OCI-LY7 (cell line): ENCODE results near the gene MOB3B. TPM values are rescaled to one million over a fixed set of nuclear protein-coding genes. Genes with fewer than 3 reads are reported as not detected.

ENCODE experiments used
- BruUV-seq: library from RNA; stranded (reverse); fragments of 400-500 nt; replicated peaks from 2 replicates; lab custom pipeline; 2021; lab: Mats Ljungman, UMichigan
- CTCF ChIA-PET: fragments of 300-600 bp; sonication (Branson Sonifier 250); formaldehyde crosslinking; loops from one replicate; lab custom pipeline; 2022; ENCODE audit warnings: antibody characterized with exemption; ENCODE audit not compliant: unreplicated experiment; lab: Charles Lee
- POLR2A ChIA-PET: fragments of 300-600 bp; sonication (Branson Sonifier 250); formaldehyde crosslinking; loops from one replicate; lab custom pipeline; 2022; ENCODE audit warnings: antibody characterized with exemption; lab: Charles Lee
- DNase-seq: peaks from one replicate; pipeline ENCODE4 v3.0.0-alpha.2; 2015; ENCODE audit warnings: low spot score
- H2AFZ ChIP-seq: fragments of 200-600 bp; sonication (generic), shearing (Covaris generic); 2 replicates; pipeline ENCODE4 v1.6.1; 2014; ENCODE audit warnings: mild to moderate bottlenecking, antibody characterized with exemption, low read length, moderate library complexity
- H3K27ac ChIP-seq: fragments of 200-600 bp; sonication (generic); 2 replicates; pipeline ENCODE4 v1.5.1; 2014; ENCODE audit warnings: mixed run types, low read depth, mild to moderate bottlenecking, moderate library complexity, low read length, inconsistent platforms; ENCODE audit not compliant: poor library complexity, severe bottlenecking
- H3K36me3 ChIP-seq: fragments of 200-600 bp; sonication (generic); 2 replicates; pipeline ENCODE4 v1.6.1; 2014; ENCODE audit warnings: mild to moderate bottlenecking, antibody characterized with exemption, low read length, moderate library complexity, mixed read lengths; ENCODE audit not compliant: insufficient read depth
- H3K4me1 ChIP-seq: fragments of 200-600 bp; sonication (generic); 2 replicates; pipeline ENCODE4 v1.5.1; 2014; ENCODE audit warnings: mild to moderate bottlenecking, low read length; ENCODE audit not compliant: insufficient read depth, poor library complexity, severe bottlenecking
- H3K4me2 ChIP-seq: fragments of 200-600 bp; sonication (generic); 2 replicates; pipeline ENCODE4 v1.6.1; 2014; ENCODE audit warnings: mild to moderate bottlenecking, low read length
- H3K4me3 ChIP-seq: fragments of 200-600 bp; sonication (generic); 2 replicates; pipeline ENCODE4 v1.5.1; 2014; ENCODE audit warnings: mild to moderate bottlenecking, low read depth, low read length; ENCODE audit not compliant: poor library complexity, severe bottlenecking
- H3K79me2 ChIP-seq: fragments of 200-600 bp; sonication (generic); 2 replicates; pipeline ENCODE4 v1.6.1; 2016; ENCODE audit warnings: low read depth, mild to moderate bottlenecking, low read length, moderate library complexity, mixed read lengths; ENCODE audit not compliant: insufficient read depth
- H3K9me2 ChIP-seq: fragments of 200-600 bp; sonication (generic); 2 replicates; pipeline ENCODE4 v1.6.1; 2016; ENCODE audit warnings: mild to moderate bottlenecking, low read length, mixed read lengths; ENCODE audit not compliant: insufficient read depth
- H3K9me3 ChIP-seq: fragments of 200-600 bp; sonication (generic); 2 replicates; pipeline ENCODE4 v1.6.1; 2014; ENCODE audit warnings: mild to moderate bottlenecking, mixed run types, low read length, mixed read lengths
- H4K20me1 ChIP-seq: fragments of 200-600 bp; sonication (generic); 2 replicates; pipeline ENCODE4 v1.6.1; 2014; ENCODE audit warnings: mild to moderate bottlenecking, antibody characterized with exemption, low read length, moderate library complexity, mixed read lengths; ENCODE audit not compliant: insufficient read depth
- EZH2phosphoT487 ChIP-seq: fragments of 200-600 bp; sonication (generic); IDR thresholded peaks from 2 replicates; pipeline ENCODE4 v1.6.1; 2018; ENCODE audit warnings: low read depth, borderline replicate concordance, mild to moderate bottlenecking, mixed run types, antibody characterized with exemption, low read length, moderate library complexity, mixed read lengths
- intact Hi-C: fragments of 100-400 bp; cut with micrococcal nuclease; formaldehyde crosslinking; loops from one replicate; pipeline ENCODE4 v1.10.0; 2022; ENCODE audit not compliant: unreplicated experiment
- total RNA-seq, 2 experiments: library from RNA; depleted of rRNA in 1 of 2; stranded (reverse); fragments of >200 nt in 1 of 2; shearing (Covaris generic) in 1 of 2; gene quantifications; 2 replicates each; pipeline ENCODE4 v1.2.3, GENCODE V29; 2014 to 2022
- TF ChIP-seq, protein P1 (sequence below): fragments of 200-600 bp; sonication (generic); conservative IDR thresholded peaks from 2 replicates; pipeline ENCODE4 v1.5.1; 2014; ENCODE audit warnings: mild to moderate bottlenecking, antibody characterized with exemption, low read length, moderate library complexity, mixed read lengths

Gene MOB3B
- total RNA-seq, 2 experiments from 2014 or later = 0.04 TPM; not detected in 1

DNA sequence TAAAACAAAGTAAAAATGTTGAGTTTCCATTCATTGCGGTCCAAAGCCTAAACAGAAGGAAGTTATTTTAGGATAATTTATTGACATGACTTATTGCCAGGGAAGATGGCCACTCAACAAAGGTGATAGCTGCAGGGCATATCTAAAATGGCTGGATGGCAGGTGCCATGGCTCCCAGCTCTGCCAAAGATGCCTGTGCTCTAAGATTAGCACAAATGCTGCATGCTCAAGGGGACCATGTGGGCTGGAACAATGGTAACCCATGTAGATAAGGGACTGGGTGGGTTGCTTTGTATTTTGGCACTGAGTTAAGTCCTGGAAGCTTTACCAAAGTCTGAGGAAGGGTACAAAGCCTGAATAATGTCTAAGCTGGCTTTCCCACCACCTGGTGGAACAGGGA is 101.1 kb downstream of the MOB3B start:
- Histone ChIP-seq H3K4me3 (no peak overlapping the region), H3K27ac (no peak overlapping the region), H3K9me3 (no peaks in the 10 kb centered on the region), H4K20me1 (no peaks in the 10 kb centered on the region), H3K4me1 (no peaks in the 10 kb centered on the region), H3K36me3 (no peaks in the 10 kb centered on the region), H3K79me2 (no peaks in the 10 kb centered on the region), H2AFZ (no peak overlapping the region), H3K9me2 (no peaks in the 10 kb centered on the region), H3K4me2 (no peak overlapping the region)
- intact Hi-C loops = loop anchor here (10.0 kb wide), 1 partner anchor 94 kb away; no protein-coding TSS in a partner anchor
- no peak for DNase-seq
- ChIA-PET POLR2A (interaction anchor here (1.1 kb wide), 1 partner anchor 10 kb away, joined by 3 read pairs; no protein-coding TSS in a partner anchor), CTCF (no interaction called here)
- TF ChIP-seq, protein P1, sequence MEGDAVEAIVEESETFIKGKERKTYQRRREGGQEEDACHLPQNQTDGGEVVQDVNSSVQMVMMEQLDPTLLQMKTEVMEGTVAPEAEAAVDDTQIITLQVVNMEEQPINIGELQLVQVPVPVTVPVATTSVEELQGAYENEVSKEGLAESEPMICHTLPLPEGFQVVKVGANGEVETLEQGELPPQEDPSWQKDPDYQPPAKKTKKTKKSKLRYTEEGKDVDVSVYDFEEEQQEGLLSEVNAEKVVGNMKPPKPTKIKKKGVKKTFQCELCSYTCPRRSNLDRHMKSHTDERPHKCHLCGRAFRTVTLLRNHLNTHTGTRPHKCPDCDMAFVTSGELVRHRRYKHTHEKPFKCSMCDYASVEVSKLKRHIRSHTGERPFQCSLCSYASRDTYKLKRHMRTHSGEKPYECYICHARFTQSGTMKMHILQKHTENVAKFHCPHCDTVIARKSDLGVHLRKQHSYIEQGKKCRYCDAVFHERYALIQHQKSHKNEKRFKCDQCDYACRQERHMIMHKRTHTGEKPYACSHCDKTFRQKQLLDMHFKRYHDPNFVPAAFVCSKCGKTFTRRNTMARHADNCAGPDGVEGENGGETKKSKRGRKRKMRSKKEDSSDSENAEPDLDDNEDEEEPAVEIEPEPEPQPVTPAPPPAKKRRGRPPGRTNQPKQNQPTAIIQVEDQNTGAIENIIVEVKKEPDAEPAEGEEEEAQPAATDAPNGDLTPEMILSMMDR = no peak
- no peak for TF ChIP-seq EZH2phosphoT487
- no TSS peak for BruUV-seq

DNA sequence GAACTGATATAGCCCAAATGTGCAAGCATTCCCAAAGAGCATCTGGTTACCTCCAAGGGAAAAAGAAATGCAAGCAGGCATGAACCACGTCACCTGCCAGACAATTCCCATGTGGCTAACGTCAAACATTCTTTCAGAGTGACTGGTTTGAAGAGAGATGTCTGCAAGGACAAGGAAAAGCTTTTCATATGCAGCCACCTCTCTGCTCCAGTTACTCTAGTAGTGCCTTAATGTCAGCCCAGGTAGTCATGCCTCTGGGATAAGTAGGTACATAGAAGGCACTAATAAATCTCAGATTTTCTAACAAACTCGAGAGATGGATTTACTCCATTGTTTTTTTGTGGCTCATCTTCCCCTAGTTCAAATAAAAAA is 102.4 kb downstream of the MOB3B start:
- Histone ChIP-seq H4K20me1 (no peaks in the 10 kb centered on the region), H3K4me3 (no peak overlapping the region), H2AFZ (no peak overlapping the region), H3K36me3 (no peaks in the 10 kb centered on the region), H3K27ac (no peak overlapping the region), H3K4me2 (no peak overlapping the region), H3K9me2 (no peaks in the 10 kb centered on the region), H3K79me2 (no peaks in the 10 kb centered on the region), H3K9me3 (no peaks in the 10 kb centered on the region), H3K4me1 (no peaks in the 10 kb centered on the region)
- TF ChIP-seq EZH2phosphoT487 = no peak
- TF ChIP-seq, protein P1 = no peak
- intact Hi-C loops = loop anchor here (10.0 kb wide), 1 partner anchor 92 kb away; no protein-coding TSS in a partner anchor
- no peak for DNase-seq
- CTCF ChIA-PET = no interaction called here
- BruUV-seq = no TSS peak
- POLR2A ChIA-PET = no interaction called here

DNA sequence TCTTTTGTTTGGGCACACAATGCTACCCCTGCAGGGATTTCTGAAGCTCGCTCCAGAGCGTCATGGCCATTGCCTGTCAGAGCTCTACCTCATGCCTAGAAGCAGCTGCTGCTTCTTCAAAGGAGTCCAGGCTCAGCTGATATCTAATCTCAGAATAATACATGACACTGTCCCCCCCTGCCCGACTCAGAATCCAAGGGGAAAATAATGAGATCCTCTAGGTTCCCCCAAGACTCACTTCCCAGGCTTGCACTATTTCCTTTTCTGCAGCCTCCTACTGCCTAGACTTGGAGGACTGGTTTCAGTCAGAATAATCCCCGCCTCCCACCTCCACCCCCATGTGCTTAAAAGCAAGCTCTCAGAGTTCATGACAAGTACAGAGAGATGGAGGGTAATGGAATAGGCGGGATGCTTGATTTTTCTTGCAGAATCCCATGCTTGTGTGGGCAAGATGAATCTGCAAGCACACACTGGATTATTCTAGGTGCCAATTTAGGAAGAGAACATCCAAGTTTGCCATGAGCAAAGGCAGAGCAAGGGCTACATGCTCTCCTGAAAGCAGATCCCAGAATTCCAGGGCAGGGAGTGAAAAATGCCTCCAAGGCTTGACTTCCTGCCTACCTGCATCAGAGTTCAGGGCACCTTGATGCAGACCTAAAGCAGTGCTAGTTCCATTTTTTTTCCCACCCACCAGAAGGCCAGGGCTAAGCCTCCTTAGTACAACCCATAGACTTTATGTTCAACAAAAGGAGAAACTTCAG is 102.9 kb downstream of the MOB3B start:
- DNase-seq = no peak
- CTCF ChIA-PET = no interaction called here

More for the DNA sequence above, 102.9 kb downstream of the MOB3B start:
- Histone ChIP-seq H3K4me1 (no peaks in the 10 kb centered on the region), H3K4me2 (no peak overlapping the region), H3K9me2 (no peaks in the 10 kb centered on the region), H2AFZ (no peak overlapping the region), H3K79me2 (no peaks in the 10 kb centered on the region), H3K36me3 (no peaks in the 10 kb centered on the region), H4K20me1 (no peaks in the 10 kb centered on the region), H3K27ac (no peak overlapping the region), H3K9me3 (no peaks in the 10 kb centered on the region), H3K4me3 (no peak overlapping the region)
- no TSS peak for BruUV-seq
- POLR2A ChIA-PET = no interaction called here
- intact Hi-C loops = loop anchor here (10.0 kb wide), 1 partner anchor 92 kb away; no protein-coding TSS in a partner anchor
- TF ChIP-seq EZH2phosphoT487 = no peak
- TF ChIP-seq, protein P1 = no peak
